Measurements from ENCODE around the gene FRYL. TPM values are rescaled to one million over a fixed set of nuclear protein-coding genes. Genes with fewer than 3 reads are reported as not detected.

The FRYL gene
- total and polyA plus RNA-seq, 2 of the 13 experiments (the other 11 are each of a cell fraction or from before 2014, with no cell fraction given) = 9.7 to 19.6 TPM

- Histone ChIP-seq H3K4me1 (ENCODE audit: insufficient read depth, low read length) (no peaks in the 10 kb centered on the region), H3K36me3 (replicated peaks in 1 of 2; ENCODE audit: control insufficient read depth in 1 of 2, insufficient read depth in 2 of 2, low read length in 2 of 2) (no peaks in the 10 kb centered on the region), H3K9ac (ENCODE audit: insufficient read depth, low read depth, low read length) (no peak overlapping the region), H3K27ac (ENCODE audit: extremely low read length, insufficient read depth, low read length) (no peak overlapping the region), H3K27me3 (ENCODE audit: control insufficient read depth in 1 of 2, insufficient read depth in 2 of 2, low read length in 2 of 2) (no peaks in the 10 kb centered on the region), H4K20me1 (ENCODE audit: insufficient read depth, low read length) (no peaks in the 10 kb centered on the region), H3K79me2 (ENCODE audit: insufficient read depth, low read length) (peaks cover 30% of the 10 kb centered on the region), H3K4me2 (ENCODE audit: low read depth, low read length) (no peak overlapping the region), H3K9me3 (ENCODE audit: low read length) (no peaks in the 10 kb centered on the region), H3K4me3 (replicated peaks in 1 of 3; ENCODE audit: insufficient read depth in 1 of 3, low read depth in 2 of 3, low read length in 3 of 3) (no peak overlapping the region), H2AFZ (ENCODE audit: low read length) (no peak overlapping the region)
- no TSS peak for BruUV-seq (replicated peaks)
- no peak for ATAC-seq
- in situ Hi-C loops (cut with HindIII; ENCODE audit: extremely low pct_ligation_motif_present, low pct_unique_long_range_greater_than_20kb) = no loop called here
- no peak for DNase-seq (ENCODE audit: low spot score)
- ChIA-PET CTCF (ENCODE audit: low intra/inter-chr PET ratio, low total read pairs) (no interaction called here), POLR2A (no interaction called here)
- FAIRE-seq = no peak
- intact Hi-C loops (cut with micrococcal nuclease; ENCODE audit: unreplicated experiment) = no loop called here
- WGBS (ENCODE audit: low lambda C conversion rate) = 98% methylated on average over 11 of the region's 11 CpGs
- TF ChIP-seq TFAP4 (IDR thresholded peaks at IDR 0.05; ENCODE audit: borderline replicate concordance, low read depth) (no peak), HNF4A (CRISPR knock-in tag; IDR thresholded peaks at IDR 0.05) (no peak), ZNF441 (CRISPR knock-in tag; IDR thresholded peaks at IDR 0.05; ENCODE audit: borderline replicate concordance) (no peak), ZNF572 (CRISPR knock-in tag; IDR thresholded peaks at IDR 0.05) (no peak), MAFK (conservative IDR thresholded peaks at IDR 0.05 in 1 of 2, IDR thresholded peaks at IDR 0.05 in 1 of 2; ENCODE audit: low read length in 2 of 2) (no peak), ZNF530 (CRISPR knock-in tag; IDR thresholded peaks at IDR 0.05; ENCODE audit: low read depth) (no peak), GMEB1 (CRISPR knock-in tag; IDR thresholded peaks at IDR 0.05; ENCODE audit: borderline replicate concordance) (no peak), ZNF772 (CRISPR knock-in tag; IDR thresholded peaks at IDR 0.05) (no peak), HNRNPH1 (optimal IDR thresholded peaks at IDR 0.05; ENCODE audit: low read depth, low read length) (no peak), ATF1 (CRISPR knock-in tag; IDR thresholded peaks at IDR 0.05) (no peak), ZNF563 (CRISPR knock-in tag; IDR thresholded peaks at IDR 0.05) (no peak)
- TF ChIP-seq, protein P1, sequence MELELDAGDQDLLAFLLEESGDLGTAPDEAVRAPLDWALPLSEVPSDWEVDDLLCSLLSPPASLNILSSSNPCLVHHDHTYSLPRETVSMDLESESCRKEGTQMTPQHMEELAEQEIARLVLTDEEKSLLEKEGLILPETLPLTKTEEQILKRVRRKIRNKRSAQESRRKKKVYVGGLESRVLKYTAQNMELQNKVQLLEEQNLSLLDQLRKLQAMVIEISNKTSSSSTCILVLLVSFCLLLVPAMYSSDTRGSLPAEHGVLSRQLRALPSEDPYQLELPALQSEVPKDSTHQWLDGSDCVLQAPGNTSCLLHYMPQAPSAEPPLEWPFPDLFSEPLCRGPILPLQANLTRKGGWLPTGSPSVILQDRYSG (CRISPR knock-in tag; IDR thresholded peaks at IDR 0.05) = no peak
- TF ChIP-seq, protein P2, sequence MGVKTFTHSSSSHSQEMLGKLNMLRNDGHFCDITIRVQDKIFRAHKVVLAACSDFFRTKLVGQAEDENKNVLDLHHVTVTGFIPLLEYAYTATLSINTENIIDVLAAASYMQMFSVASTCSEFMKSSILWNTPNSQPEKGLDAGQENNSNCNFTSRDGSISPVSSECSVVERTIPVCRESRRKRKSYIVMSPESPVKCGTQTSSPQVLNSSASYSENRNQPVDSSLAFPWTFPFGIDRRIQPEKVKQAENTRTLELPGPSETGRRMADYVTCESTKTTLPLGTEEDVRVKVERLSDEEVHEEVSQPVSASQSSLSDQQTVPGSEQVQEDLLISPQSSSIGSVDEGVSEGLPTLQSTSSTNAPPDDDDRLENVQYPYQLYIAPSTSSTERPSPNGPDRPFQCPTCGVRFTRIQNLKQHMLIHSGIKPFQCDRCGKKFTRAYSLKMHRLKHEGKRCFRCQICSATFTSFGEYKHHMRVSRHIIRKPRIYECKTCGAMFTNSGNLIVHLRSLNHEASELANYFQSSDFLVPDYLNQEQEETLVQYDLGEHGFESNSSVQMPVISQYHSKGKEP (CRISPR knock-in tag; IDR thresholded peaks at IDR 0.05) = no peak
- TF ChIP-seq, protein P3, sequence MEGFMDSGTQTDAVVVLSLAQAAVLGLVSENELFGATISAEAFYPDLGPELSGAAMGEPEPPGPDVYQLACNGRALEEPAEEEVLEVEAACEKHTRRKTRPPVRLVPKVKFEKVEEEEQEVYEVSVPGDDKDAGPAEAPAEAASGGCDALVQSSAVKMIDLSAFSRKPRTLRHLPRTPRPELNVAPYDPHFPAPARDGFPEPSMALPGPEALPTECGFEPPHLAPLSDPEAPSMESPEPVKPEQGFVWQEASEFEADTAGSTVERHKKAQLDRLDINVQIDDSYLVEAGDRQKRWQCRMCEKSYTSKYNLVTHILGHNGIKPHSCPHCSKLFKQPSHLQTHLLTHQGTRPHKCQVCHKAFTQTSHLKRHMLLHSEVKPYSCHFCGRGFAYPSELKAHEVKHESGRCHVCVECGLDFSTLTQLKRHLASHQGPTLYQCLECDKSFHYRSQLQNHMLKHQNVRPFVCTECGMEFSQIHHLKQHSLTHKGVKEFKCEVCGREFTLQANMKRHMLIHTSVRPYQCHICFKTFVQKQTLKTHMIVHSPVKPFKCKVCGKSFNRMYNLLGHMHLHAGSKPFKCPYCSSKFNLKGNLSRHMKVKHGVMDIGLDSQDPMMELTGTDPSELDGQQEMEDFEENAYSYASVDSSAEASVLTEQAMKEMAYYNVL (CRISPR knock-in tag; IDR thresholded peaks at IDR 0.05; ENCODE audit: borderline replicate concordance) = no peak
Measured at GRCh38 chr4:48748949-48749596, 31.0 kb downstream of the FRYL start.

Measured in HepG2 (cell line).